ENCODE data around the gene ETV6.

DNA sequence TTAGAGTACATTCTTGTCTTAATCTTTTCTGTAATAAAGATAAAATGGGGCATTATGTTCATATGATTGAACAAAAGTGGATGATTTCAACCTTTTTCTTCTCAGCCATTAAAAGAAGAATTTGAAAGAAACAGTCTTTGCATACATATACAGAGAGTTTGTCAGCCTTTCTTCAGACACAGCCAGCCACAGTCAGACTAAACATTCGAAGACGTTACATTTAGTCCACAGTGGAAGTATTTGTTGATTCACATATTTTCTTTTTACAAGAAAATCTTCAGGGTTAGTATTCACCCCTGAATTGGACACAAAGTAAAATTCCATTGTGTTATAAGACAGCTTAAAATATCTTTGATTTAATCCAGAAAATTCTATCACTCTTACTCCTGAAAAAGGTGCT is 36.2 kb downstream of the ETV6 start:
- TF ChIP-seq CTCF (conservative IDR thresholded peaks at IDR 0.05; ENCODE audit: low read length) (no peak), EZH2phosphoT487 (IDR thresholded peaks at IDR 0.05; ENCODE audit: borderline replicate concordance) (no peak)
